GM12872 (cell line): ENCODE data around the gene CDIP1.

Experiments
- CTCF ChIP-seq: IDR thresholded peaks from 3 replicates; pipeline ENCODE4 v1.5.1; 2011; ENCODE audit warnings: low read depth, mild to moderate bottlenecking, low read length, moderate library complexity; ENCODE audit not compliant: insufficient read depth

The CDIP1 gene

GRCh38 chr16:4491898-4492297 lies 46.7 kb downstream of the CDIP1 start:
- no peak for TF ChIP-seq CTCF

- no peak for TF ChIP-seq CTCF
Measured at GRCh38 chr16:4489030-4489429, 49.5 kb downstream of the CDIP1 start.

- no peak for TF ChIP-seq CTCF
Measured at GRCh38 chr16:4488499-4488967, 50.0 kb downstream of the CDIP1 start.

- no peak for TF ChIP-seq CTCF
Measured at GRCh38 chr16:4487955-4488498, 50.5 kb downstream of the CDIP1 start.

- no peak for TF ChIP-seq CTCF
Measured at GRCh38 chr16:4486126-4486893, 52.3 kb downstream of the CDIP1 start.

- TF ChIP-seq CTCF = no peak
Measured at GRCh38 chr16:4481963-4482362, 56.6 kb downstream of the CDIP1 start.

- no peak for TF ChIP-seq CTCF
Measured at GRCh38 chr16:4481526-4481925, 57.0 kb downstream of the CDIP1 start.
